Fibroblast of gingiva (primary cell): Measurements from ENCODE around the gene MYH1.

Source experiments
- DNase-seq: peaks from one replicate; pipeline ENCODE4 v3.0.0-alpha.2; 2011; ENCODE audit warnings: low read depth

MYH1 gene

GRCh38 chr17:10482252-10482651, 36.1 kb downstream of the MYH1 start:
- DNase-seq = no peak

GRCh38 chr17:10477701-10478100, 40.6 kb downstream of the MYH1 start:
- no peak for DNase-seq

- no peak for DNase-seq
These were observed 43.8 kb downstream of the MYH1 start for GRCh38 chr17:10474536-10474935.

- no peak for DNase-seq
These were observed 46.5 kb downstream of the MYH1 start for GRCh38 chr17:10471858-10472257.

GRCh38 chr17:10469459-10469858, 48.9 kb downstream of the MYH1 start, which contains the start of gene MYH4:
MYH4 (minus strand) TSS chr17:10469559; CDS start chr17:10466745, 2,814 bp downstream.
- no peak for DNase-seq

GRCh38 chr17:10463402-10463801, 54.9 kb downstream of the MYH1 start:
- DNase-seq = no peak

GRCh38 chr17:10460062-10460461, 58.3 kb downstream of the MYH1 start:
- DNase-seq = no peak

- DNase-seq = no peak
These were observed 59.6 kb downstream of the MYH1 start for GRCh38 chr17:10458701-10459100.

GRCh38 chr17:10457952-10458351, 60.4 kb downstream of the MYH1 start:
- no peak for DNase-seq

- no peak for DNase-seq
These were observed 71.1 kb downstream of the MYH1 start for GRCh38 chr17:10447026-10447931.
